NCI-H510A treated with DMSO at 0.1 percent for 48 hours (cell line): ENCODE results near the gene ATPAF1.

Experiments
- DNase-seq: peaks from one replicate; lab custom pipeline; 2025; lab: John Stamatoyannopoulos, UW

The ATPAF1 gene

GRCh38 chr1:46587069-46587468, 81.1 kb downstream of the ATPAF1 start:
- DNase-seq = no peak

GRCh38 chr1:46585312-46585938, 82.7 kb downstream of the ATPAF1 start:
- no peak for DNase-seq

GRCh38 chr1:46583494-46583893, 84.7 kb downstream of the ATPAF1 start:
- DNase-seq = no peak

- DNase-seq = no peak
Measured at GRCh38 chr1:46582972-46583371, 85.2 kb downstream of the ATPAF1 start.
